ENCODE results near the gene TBXAS1. TPM values are rescaled to one million over a fixed set of nuclear protein-coding genes. Genes with fewer than 3 reads are reported as not detected.

Gene TBXAS1
- total RNA-seq, 1 donor from 2014 or later, result not detected

DNA sequence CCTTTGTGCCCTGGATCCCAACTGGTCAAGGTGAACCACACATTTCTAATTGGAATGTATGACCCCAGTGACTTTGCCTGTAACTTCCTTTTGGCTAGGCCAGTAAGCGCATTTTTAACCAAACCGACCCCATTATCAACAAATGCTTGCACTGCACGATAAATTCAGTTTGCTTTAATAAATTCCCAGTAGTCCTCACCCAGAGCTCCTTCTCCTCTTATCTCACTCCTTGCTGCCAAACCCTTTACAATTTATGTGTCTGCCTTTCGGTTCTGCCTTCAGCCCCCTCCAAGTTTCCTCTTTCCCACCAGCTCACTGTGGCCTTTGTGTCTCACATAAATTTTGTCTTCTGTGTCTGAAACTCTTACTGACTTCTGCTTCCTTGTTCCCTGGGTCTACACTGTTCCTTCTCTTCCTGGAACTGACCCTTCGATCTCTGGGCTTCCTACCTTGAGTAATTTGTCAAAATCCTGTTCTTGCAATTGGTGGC, 59.0 kb downstream of the TBXAS1 start:
- Mint-ChIP-seq H3K4me1 (ENCODE audit: low read depth, unreplicated experiment) (no peaks in the 10 kb centered on the region), H3K9me3 (ENCODE audit: unreplicated experiment) (peaks cover 4% of the 10 kb centered on the region), H3K36me3 (ENCODE audit: unreplicated experiment) (no peaks in the 10 kb centered on the region), H3K27me3 (ENCODE audit: unreplicated experiment) (no peaks in the 10 kb centered on the region), H3K27ac (ENCODE audit: unreplicated experiment) (no peak overlapping the region), H3K4me3 (ENCODE audit: unreplicated experiment) (no peak overlapping the region)
- DNase-seq, result no peak
- TF ChIP-seq, protein P1, sequence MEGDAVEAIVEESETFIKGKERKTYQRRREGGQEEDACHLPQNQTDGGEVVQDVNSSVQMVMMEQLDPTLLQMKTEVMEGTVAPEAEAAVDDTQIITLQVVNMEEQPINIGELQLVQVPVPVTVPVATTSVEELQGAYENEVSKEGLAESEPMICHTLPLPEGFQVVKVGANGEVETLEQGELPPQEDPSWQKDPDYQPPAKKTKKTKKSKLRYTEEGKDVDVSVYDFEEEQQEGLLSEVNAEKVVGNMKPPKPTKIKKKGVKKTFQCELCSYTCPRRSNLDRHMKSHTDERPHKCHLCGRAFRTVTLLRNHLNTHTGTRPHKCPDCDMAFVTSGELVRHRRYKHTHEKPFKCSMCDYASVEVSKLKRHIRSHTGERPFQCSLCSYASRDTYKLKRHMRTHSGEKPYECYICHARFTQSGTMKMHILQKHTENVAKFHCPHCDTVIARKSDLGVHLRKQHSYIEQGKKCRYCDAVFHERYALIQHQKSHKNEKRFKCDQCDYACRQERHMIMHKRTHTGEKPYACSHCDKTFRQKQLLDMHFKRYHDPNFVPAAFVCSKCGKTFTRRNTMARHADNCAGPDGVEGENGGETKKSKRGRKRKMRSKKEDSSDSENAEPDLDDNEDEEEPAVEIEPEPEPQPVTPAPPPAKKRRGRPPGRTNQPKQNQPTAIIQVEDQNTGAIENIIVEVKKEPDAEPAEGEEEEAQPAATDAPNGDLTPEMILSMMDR (IDR thresholded peaks at IDR 0.05; ENCODE audit: partially characterized antibody, unreplicated experiment), result no peak

DNA sequence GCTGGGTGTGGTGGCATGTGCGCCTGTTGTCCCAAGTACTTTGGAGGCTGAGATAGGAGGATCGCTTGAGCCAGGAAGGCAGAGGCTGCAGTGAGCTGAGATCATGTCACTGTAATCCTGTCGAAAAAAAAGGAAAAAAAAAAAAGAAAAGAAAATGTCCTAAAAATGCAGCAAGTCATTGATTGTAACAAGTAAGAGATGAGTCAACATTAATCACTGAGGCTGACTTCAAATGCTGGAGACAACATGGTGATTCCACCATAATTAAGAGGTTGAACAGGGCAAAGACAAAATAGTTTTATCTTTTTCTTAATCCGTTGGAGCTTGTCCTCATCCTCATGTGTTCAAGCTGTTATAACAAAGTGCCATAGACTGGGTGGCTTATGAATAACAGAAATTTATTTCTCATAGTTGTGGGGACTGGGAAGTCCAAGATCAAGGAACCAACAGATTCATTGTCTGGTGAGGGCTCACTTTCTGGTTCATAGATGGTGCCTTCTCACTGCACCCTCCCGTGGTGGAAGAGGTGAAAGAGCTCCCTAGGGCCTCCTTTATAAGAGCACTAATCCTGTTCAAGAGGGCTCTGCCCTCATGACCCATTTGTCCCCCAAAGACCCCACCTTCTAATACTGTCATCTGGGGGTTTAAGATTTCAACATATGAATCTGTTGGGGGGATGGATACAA, 60.3 kb downstream of the TBXAS1 start:
- H3K27ac Mint-ChIP-seq (ENCODE audit: unreplicated experiment), result no peak overlapping the region
- TF ChIP-seq, protein P1 (IDR thresholded peaks at IDR 0.05; ENCODE audit: partially characterized antibody, unreplicated experiment), result no peak
- H3K4me1 Mint-ChIP-seq (ENCODE audit: low read depth, unreplicated experiment), result no peaks in the 10 kb centered on the region

DNA sequence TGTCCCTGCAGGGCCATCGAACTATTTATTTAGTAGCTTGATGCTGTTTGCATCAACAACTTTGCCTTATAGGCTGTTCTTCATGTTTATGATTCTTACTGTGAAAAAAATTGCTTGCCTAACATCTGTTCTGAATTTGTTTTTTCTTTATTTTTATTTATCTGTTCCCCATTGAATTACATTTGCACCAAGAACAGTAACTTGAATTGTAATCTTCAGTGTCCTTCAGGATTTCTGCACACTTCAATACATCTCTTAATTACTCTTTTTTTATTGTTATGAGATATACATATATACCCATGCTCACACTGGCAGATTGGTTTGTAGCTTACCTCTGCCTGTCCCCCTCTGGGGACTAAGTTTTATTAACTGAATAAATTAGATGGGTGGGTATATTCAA, 64.4 kb downstream of the TBXAS1 start:
- no peak overlapping the region for H3K4me3 Mint-ChIP-seq (ENCODE audit: unreplicated experiment)
- TF ChIP-seq, protein P1 (IDR thresholded peaks at IDR 0.05; ENCODE audit: partially characterized antibody, unreplicated experiment), result no peak
- H3K4me1 Mint-ChIP-seq (ENCODE audit: low read depth, unreplicated experiment), result no peaks in the 10 kb centered on the region
- no peak overlapping the region for H3K27ac Mint-ChIP-seq (ENCODE audit: unreplicated experiment)
- no peak for DNase-seq
- no peaks in the 10 kb centered on the region for H3K27me3 Mint-ChIP-seq (ENCODE audit: unreplicated experiment)
- H3K9me3 Mint-ChIP-seq (ENCODE audit: unreplicated experiment), result peaks cover 1% of the 10 kb centered on the region
- H3K36me3 Mint-ChIP-seq (ENCODE audit: unreplicated experiment), result no peaks in the 10 kb centered on the region

More for the DNA sequence above, 60.3 kb downstream of the TBXAS1 start:
- DNase-seq, result no peak
- H3K27me3 Mint-ChIP-seq (ENCODE audit: unreplicated experiment), result no peaks in the 10 kb centered on the region
- peaks cover 3% of the 10 kb centered on the region for H3K9me3 Mint-ChIP-seq (ENCODE audit: unreplicated experiment)
- H3K36me3 Mint-ChIP-seq (ENCODE audit: unreplicated experiment), result no peaks in the 10 kb centered on the region
- no peak overlapping the region for H3K4me3 Mint-ChIP-seq (ENCODE audit: unreplicated experiment)

DNA sequence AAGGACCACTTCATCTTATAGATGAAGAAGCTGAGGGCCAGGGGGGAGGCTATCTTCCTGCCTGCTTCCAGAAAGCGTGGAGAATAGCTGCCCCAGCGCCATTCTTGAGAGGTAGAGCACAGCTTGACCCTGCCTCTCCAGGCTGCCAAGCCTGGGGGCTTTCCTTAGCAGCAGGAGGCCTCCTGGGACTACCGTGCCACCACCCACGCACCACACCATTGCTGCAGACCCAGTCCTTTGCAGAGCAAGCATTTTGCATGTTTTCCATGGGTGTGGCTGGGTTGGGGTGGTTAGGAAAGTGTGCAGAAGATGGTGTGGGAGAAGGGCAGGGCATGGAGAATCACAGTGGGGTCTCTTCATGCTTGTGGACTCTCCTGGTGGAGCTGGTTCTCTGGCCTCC, 64.9 kb downstream of the TBXAS1 start:
- H3K27me3 Mint-ChIP-seq (ENCODE audit: unreplicated experiment), result no peaks in the 10 kb centered on the region
- no peak for DNase-seq
- no peak overlapping the region for H3K4me3 Mint-ChIP-seq (ENCODE audit: unreplicated experiment)
- TF ChIP-seq, protein P1 (IDR thresholded peaks at IDR 0.05; ENCODE audit: partially characterized antibody, unreplicated experiment), result no peak
- peaks cover 1% of the 10 kb centered on the region for H3K9me3 Mint-ChIP-seq (ENCODE audit: unreplicated experiment)
- H3K4me1 Mint-ChIP-seq (ENCODE audit: low read depth, unreplicated experiment), result no peaks in the 10 kb centered on the region
- no peak overlapping the region for H3K27ac Mint-ChIP-seq (ENCODE audit: unreplicated experiment)
- no peaks in the 10 kb centered on the region for H3K36me3 Mint-ChIP-seq (ENCODE audit: unreplicated experiment)

DNA sequence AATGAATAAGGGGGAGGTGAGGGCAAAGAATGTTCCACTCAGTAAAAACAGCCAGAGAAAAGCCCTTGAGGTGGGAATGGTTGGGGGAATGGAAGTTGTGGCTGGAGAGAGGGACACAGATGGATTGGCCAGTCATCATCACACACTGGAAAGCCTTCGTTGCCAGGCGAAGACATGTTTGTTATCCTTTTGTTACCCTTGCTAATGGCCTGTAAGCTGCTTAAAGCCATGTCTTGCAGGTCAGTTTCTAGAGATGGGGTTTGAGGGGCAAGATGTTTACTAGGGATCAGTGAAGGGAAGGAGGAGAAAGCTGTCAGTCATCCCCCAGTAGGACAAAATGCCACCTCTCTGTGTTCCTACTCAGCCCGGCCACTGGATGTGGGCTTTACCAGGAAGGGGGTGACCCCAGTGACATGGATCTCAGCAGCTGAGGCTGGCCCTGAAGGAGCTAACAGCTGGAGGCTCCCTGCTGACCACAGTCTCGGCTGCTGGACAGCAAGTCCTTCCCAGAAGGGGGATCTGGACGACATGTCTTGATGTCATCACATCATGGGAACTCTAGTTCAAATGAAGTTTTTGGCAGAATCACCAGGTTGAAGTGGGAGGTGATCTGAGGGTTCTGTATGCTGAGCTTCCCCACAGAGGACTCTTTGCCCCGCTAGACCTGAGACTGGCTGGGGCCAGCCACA, 66.2 kb downstream of the TBXAS1 start:
- H3K4me1 Mint-ChIP-seq (ENCODE audit: low read depth, unreplicated experiment), result no peaks in the 10 kb centered on the region

More for the DNA sequence above, 66.2 kb downstream of the TBXAS1 start:
- H3K36me3 Mint-ChIP-seq (ENCODE audit: unreplicated experiment), result peaks cover 3% of the 10 kb centered on the region
- peaks cover 1% of the 10 kb centered on the region for H3K9me3 Mint-ChIP-seq (ENCODE audit: unreplicated experiment)
- TF ChIP-seq, protein P1 (IDR thresholded peaks at IDR 0.05; ENCODE audit: partially characterized antibody, unreplicated experiment), result no peak
- H3K4me3 Mint-ChIP-seq (ENCODE audit: unreplicated experiment), result no peak overlapping the region
- no peak for DNase-seq
- H3K27ac Mint-ChIP-seq (ENCODE audit: unreplicated experiment), result no peak overlapping the region
- no peaks in the 10 kb centered on the region for H3K27me3 Mint-ChIP-seq (ENCODE audit: unreplicated experiment)

Data from glutamatergic neuron (in vitro differentiated cells).